GM19328 (cell line): Measurements from ENCODE around the gene PAK3.

ENCODE experiments used
- ATAC-seq: cut with Tn5 transposase; IDR thresholded peaks from one replicate; pipeline ENCODE4 v1.9.1; 2021; ENCODE audit warnings: mild to moderate bottlenecking, moderate library complexity; ENCODE audit not compliant: unreplicated experiment

Gene PAK3

GRCh38 chrX:111259559-111259958 is 163.6 kb downstream of the PAK3 start:
- no peak for ATAC-seq

- no peak for ATAC-seq
Measured at GRCh38 chrX:111260451-111260850, 164.5 kb downstream of the PAK3 start.

GRCh38 chrX:111262086-111262485 is 166.1 kb downstream of the PAK3 start:
- no peak for ATAC-seq

- no peak for ATAC-seq
Measured at GRCh38 chrX:111264385-111264784, 168.4 kb downstream of the PAK3 start.

- no peak for ATAC-seq
Measured at GRCh38 chrX:111265486-111265885, 169.5 kb downstream of the PAK3 start.

- no peak for ATAC-seq
Measured at GRCh38 chrX:111268506-111268905, 172.5 kb downstream of the PAK3 start.

- no peak for ATAC-seq
Measured at GRCh38 chrX:111270339-111270738, 174.3 kb downstream of the PAK3 start, which contains the start of gene CAPN6. CAPN6 (minus strand) TSS chrX:111270483; CDS start chrX:111263936, 6,547 bp downstream.
